ENCODE measurements around the gene PTPRE.

PTPRE gene

GRCh38 chr10:128005858-128006257 lies 99.0 kb downstream of the PTPRE start:
- DNase-seq: no peak

- no peak for DNase-seq
These were observed 100.2 kb downstream of the PTPRE start for GRCh38 chr10:128007056-128007455.

GRCh38 chr10:128007971-128008370 lies 101.1 kb downstream of the PTPRE start:
- DNase-seq: no peak

- DNase-seq: no peak
These were observed 101.8 kb downstream of the PTPRE start for GRCh38 chr10:128008521-128009250.

- DNase-seq: no peak
These were observed 102.6 kb downstream of the PTPRE start for GRCh38 chr10:128009372-128010126.

- DNase-seq: peak; percentile 85
These were observed 104.4 kb downstream of the PTPRE start for GRCh38 chr10:128011059-128011979.

- DNase-seq: no peak
These were observed 106.7 kb downstream of the PTPRE start for GRCh38 chr10:128013626-128014025.

GRCh38 chr10:128014236-128014635 lies 107.3 kb downstream of the PTPRE start:
- no peak for DNase-seq

- DNase-seq: no peak
These were observed 109.6 kb downstream of the PTPRE start for GRCh38 chr10:128016423-128017060.

- DNase-seq: no peak
These were observed 110.9 kb downstream of the PTPRE start for GRCh38 chr10:128017822-128018221.

GRCh38 chr10:128018236-128018635 lies 111.3 kb downstream of the PTPRE start:
- DNase-seq: peak; percentile 5

GRCh38 chr10:128018691-128019090 lies 111.8 kb downstream of the PTPRE start:
- DNase-seq: no peak

- no peak for DNase-seq
These were observed 115.6 kb downstream of the PTPRE start for GRCh38 chr10:128022261-128023196.

- DNase-seq: no peak
These were observed 117.5 kb downstream of the PTPRE start for GRCh38 chr10:128024426-128024825.

GRCh38 chr10:128025437-128025836 lies 118.5 kb downstream of the PTPRE start:
- no peak for DNase-seq

GRCh38 chr10:128025951-128026350 lies 119.0 kb downstream of the PTPRE start:
- no peak for DNase-seq

- peak; percentile 16 for DNase-seq
These were observed 119.9 kb downstream of the PTPRE start for GRCh38 chr10:128026615-128027300.

GRCh38 chr10:128027306-128027705 lies 120.4 kb downstream of the PTPRE start:
- no peak for DNase-seq

- no peak for DNase-seq
These were observed 121.1 kb downstream of the PTPRE start for GRCh38 chr10:128027822-128028507.
